PFSK-1 (cell line): ENCODE measurements around the gene ACSL6.

Source experiments
- FOXP2 ChIP-seq: optimal IDR thresholded peaks from 2 replicates; pipeline ENCODE3; 2011; ENCODE audit warnings: borderline replicate concordance, control low read depth, inconsistent platforms; ENCODE audit not compliant: insufficient read depth; ENCODE audit errors: extremely low read length, extremely low read depth
- POLR2AphosphoS5 ChIP-seq: IDR thresholded peaks from 2 replicates; pipeline ENCODE4 v1.6.1; 2012; ENCODE audit warnings: low read depth, mild to moderate bottlenecking, control low read depth, low read length, moderate library complexity
- REST ChIP-seq, 2 experiments: IDR thresholded peaks; 2 replicates each; pipeline versions ENCODE4 v1.6.1 to v1.8.0; 2011 to 2012; ENCODE audit warnings: low read depth in 2 of 2, low read length in 2 of 2, control low read depth in 1 of 2, inconsistent platforms in 1 of 2, mild to moderate bottlenecking in 1 of 2, moderate library complexity in 1 of 2; ENCODE audit not compliant: insufficient read depth in 1 of 2
- SIN3A ChIP-seq: IDR thresholded peaks from 2 replicates; pipeline ENCODE4 v1.6.1; 2012; ENCODE audit warnings: mild to moderate bottlenecking, low read length, moderate library complexity, borderline replicate concordance; ENCODE audit not compliant: insufficient read depth
- TAF1 ChIP-seq: IDR thresholded peaks from 2 replicates; pipeline ENCODE4 v1.6.1; 2012; ENCODE audit warnings: low read length, control low read depth, borderline replicate concordance; ENCODE audit not compliant: insufficient read depth

- TF ChIP-seq TAF1 (no peak), POLR2AphosphoS5 (no peak), SIN3A (no peak), FOXP2 (no peak), REST (IDR thresholded peaks at IDR 0.05; ENCODE audit: insufficient read depth in 1 of 2, low read depth in 2 of 2, low read length in 2 of 2) (no peak)
These were observed 51.6 kb downstream of the ACSL6 start for GRCh38 chr5:131959906-131960305.
